PC-9 (cell line): Measurements from ENCODE around the gene ZNF674.
A peak's percentile ranks its signal among the peaks of the same experiment; 100 is the strongest.

Source experiments
- EZH2 ChIP-seq: fragments of 200-600 bp; sonication (generic); IDR thresholded peaks from 2 replicates; pipeline ENCODE4 v1.8.0; 2017; ENCODE audit warnings: antibody characterized with exemption, low read depth
- TF ChIP-seq, protein P1 (sequence below): fragments of 200-600 bp; sonication (generic); conservative IDR thresholded peaks from 2 replicates; pipeline ENCODE4 v1.6.1; 2017; ENCODE audit warnings: mixed run types, antibody characterized with exemption, mild to moderate bottlenecking, moderate library complexity

DNA sequence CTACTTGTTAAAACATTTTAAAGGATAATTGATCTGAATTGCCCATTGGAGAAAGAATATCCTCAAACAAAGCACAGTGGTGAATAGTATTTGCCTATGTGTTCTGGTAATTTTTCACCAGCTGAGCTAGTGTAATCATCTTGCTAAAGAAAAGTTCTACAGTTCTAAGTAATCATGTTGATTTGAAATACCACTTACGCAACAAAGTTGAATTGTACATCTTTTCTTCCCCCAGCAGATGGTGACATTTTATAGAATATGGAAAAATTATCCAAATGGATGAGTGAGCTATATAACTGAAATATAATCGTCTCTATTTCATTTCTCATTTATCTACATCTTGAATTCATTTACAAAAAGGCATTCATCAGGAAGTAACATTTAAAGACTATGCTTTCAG lies 9.7 kb upstream of the ZNF674 start:
- TF ChIP-seq, protein P1, sequence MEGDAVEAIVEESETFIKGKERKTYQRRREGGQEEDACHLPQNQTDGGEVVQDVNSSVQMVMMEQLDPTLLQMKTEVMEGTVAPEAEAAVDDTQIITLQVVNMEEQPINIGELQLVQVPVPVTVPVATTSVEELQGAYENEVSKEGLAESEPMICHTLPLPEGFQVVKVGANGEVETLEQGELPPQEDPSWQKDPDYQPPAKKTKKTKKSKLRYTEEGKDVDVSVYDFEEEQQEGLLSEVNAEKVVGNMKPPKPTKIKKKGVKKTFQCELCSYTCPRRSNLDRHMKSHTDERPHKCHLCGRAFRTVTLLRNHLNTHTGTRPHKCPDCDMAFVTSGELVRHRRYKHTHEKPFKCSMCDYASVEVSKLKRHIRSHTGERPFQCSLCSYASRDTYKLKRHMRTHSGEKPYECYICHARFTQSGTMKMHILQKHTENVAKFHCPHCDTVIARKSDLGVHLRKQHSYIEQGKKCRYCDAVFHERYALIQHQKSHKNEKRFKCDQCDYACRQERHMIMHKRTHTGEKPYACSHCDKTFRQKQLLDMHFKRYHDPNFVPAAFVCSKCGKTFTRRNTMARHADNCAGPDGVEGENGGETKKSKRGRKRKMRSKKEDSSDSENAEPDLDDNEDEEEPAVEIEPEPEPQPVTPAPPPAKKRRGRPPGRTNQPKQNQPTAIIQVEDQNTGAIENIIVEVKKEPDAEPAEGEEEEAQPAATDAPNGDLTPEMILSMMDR, result peak; percentile 30; the same call in 1 of the 2 replicates
- TF ChIP-seq EZH2, result no peak
